ENCODE measurements around the gene OR2T8. TPM values are rescaled to one million over a fixed set of nuclear protein-coding genes. Genes with fewer than 3 reads are reported as not detected.
A peak's percentile ranks its signal among the peaks of the same experiment; 100 is the strongest.
"Not testable (repeated sequence)": the region's sequence is repeated elsewhere in the genome, so short reads cannot be mapped to it uniquely, and the experiment has no call there.

The OR2T8 gene
- total RNA-seq, 2 donors from 2014 or later = not detected

GRCh38 chr1:247935781-247936180, 15.7 kb downstream of the OR2T8 start:
- Histone ChIP-seq H3K9me3 (no peaks in the 10 kb centered on the region), H3K27me3 (no peaks in the 10 kb centered on the region), H3K4me3 (no peak overlapping the region), H3K27ac (no peak overlapping the region), H3K36me3 (no peaks in the 10 kb centered on the region), H3K9ac (ENCODE audit: low read depth in 2 of 2, low read length in 2 of 2) (no peak overlapping the region), H3K4me1 (no peaks in the 10 kb centered on the region)
- TF ChIP-seq, protein P1, sequence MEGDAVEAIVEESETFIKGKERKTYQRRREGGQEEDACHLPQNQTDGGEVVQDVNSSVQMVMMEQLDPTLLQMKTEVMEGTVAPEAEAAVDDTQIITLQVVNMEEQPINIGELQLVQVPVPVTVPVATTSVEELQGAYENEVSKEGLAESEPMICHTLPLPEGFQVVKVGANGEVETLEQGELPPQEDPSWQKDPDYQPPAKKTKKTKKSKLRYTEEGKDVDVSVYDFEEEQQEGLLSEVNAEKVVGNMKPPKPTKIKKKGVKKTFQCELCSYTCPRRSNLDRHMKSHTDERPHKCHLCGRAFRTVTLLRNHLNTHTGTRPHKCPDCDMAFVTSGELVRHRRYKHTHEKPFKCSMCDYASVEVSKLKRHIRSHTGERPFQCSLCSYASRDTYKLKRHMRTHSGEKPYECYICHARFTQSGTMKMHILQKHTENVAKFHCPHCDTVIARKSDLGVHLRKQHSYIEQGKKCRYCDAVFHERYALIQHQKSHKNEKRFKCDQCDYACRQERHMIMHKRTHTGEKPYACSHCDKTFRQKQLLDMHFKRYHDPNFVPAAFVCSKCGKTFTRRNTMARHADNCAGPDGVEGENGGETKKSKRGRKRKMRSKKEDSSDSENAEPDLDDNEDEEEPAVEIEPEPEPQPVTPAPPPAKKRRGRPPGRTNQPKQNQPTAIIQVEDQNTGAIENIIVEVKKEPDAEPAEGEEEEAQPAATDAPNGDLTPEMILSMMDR (IDR thresholded peaks at IDR 0.05) = no peak
- DNase-seq = no peak
- intact Hi-C loops (cut with DNase I) = no loop called here

GRCh38 chr1:247936415-247936814, 16.4 kb downstream of the OR2T8 start:
- Histone ChIP-seq H3K4me1 (no peaks in the 10 kb centered on the region), H3K27ac (no peak overlapping the region), H3K27me3 (no peaks in the 10 kb centered on the region), H3K9ac (ENCODE audit: low read depth in 2 of 2, low read length in 2 of 2) (no peak overlapping the region), H3K9me3 (no peaks in the 10 kb centered on the region), H3K36me3 (no peaks in the 10 kb centered on the region), H3K4me3 (no peak overlapping the region)
- intact Hi-C loops (cut with DNase I) = no loop called here
- no peak for DNase-seq
- TF ChIP-seq, protein P1 (IDR thresholded peaks at IDR 0.05) = no peak

- H3K9me3 ChIP-seq; H3K27ac ChIP-seq; H3K4me1 ChIP-seq; intact Hi-C loops (cut with DNase I); H3K36me3 ChIP-seq; H3K27me3 ChIP-seq: not testable (repeated sequence)
- peak overlapping the region in 1 of 2 donors; percentile 12 for H3K9ac ChIP-seq (ENCODE audit: low read depth in 2 of 2, low read length in 2 of 2)
- peak overlapping the region; percentile 26 for H3K4me3 ChIP-seq
- TF ChIP-seq, protein P1 (IDR thresholded peaks at IDR 0.05) = peak; percentile 59
- peak; percentile 71 for DNase-seq
Observed at GRCh38 chr1:247936965-247937734, 17.1 kb downstream of the OR2T8 start.

DNA sequence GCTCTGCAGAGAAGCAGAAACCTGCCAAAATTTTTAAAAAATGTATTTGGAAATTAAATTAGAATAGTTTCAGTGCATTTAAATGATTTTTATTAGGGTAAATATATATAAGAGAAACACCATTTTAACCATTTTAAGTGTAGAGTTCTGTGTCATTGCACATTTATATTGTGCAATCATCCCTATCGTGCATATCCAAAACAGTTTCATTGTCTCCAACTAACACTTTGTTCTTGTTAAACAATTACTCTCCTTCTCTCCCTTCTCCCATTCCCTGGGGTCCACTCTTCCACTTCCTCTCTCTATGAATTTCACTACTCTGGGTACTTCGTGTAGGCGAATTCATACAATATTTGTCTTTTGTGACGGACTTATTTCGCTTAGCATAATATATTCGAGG, 22.6 kb downstream of the OR2T8 start:
- TF ChIP-seq, protein P1 (IDR thresholded peaks at IDR 0.05) = no peak
- no peaks in the 10 kb centered on the region for H3K27me3 ChIP-seq
- H3K4me1 ChIP-seq = no peaks in the 10 kb centered on the region
- H3K36me3 ChIP-seq = no peaks in the 10 kb centered on the region
- H3K27ac ChIP-seq = no peak overlapping the region
- intact Hi-C loops (cut with DNase I) = no loop called here
- no peaks in the 10 kb centered on the region for H3K9me3 ChIP-seq
- no peak overlapping the region for H3K4me3 ChIP-seq
- no peak overlapping the region for H3K9ac ChIP-seq (ENCODE audit: low read depth in 2 of 2, low read length in 2 of 2)
- DNase-seq = no peak

DNA sequence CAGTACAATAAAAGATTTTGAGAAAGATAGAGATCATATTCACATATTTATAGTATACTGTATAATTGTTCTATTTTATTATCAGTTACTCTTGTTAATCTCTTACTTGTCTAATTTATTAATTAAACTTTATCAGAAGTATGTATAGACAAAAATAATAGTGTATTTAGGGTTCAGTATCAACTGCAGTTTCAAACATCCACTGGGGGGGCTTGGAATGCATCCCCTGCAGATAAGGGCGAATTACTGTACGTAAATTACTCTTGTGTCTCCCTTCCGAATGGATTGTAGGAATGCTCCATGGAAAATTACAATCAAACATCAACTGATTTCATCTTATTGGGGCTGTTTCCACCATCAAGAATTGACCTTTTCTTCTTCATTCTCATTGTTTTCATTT, 28.5 kb downstream of the OR2T8 start, which contains the start of gene OR2L8:
OR2L8 (plus strand) TSS at position 301 of the 400 bp plus-strand sequence; CDS start at position 301, 0 bp downstream.
- no peak for DNase-seq
- H3K36me3 ChIP-seq = no peaks in the 10 kb centered on the region
- H3K27me3 ChIP-seq = no peaks in the 10 kb centered on the region
- intact Hi-C loops (cut with DNase I) = no loop called here
- H3K9me3 ChIP-seq = no peaks in the 10 kb centered on the region
- TF ChIP-seq, protein P1 (IDR thresholded peaks at IDR 0.05) = no peak
- no peaks in the 10 kb centered on the region for H3K4me1 ChIP-seq
- no peak within 1 kb of the TSS for H3K27ac ChIP-seq
- H3K4me3 ChIP-seq = no peak within 1 kb of the TSS
- H3K9ac ChIP-seq (ENCODE audit: low read depth in 2 of 2, low read length in 2 of 2) = no peak within 1 kb of the TSS
